IMR-90 (cell line): ENCODE results near the gene CHMP4A. TPM values are rescaled to one million over a fixed set of nuclear protein-coding genes. Genes with fewer than 3 reads are reported as not detected.
"Not testable (repeated sequence)": the region's sequence is repeated elsewhere in the genome, so short reads cannot be mapped to it uniquely, and the experiment has no call there.

Experiments
- ATAC-seq: fragments of 200-7000 bp; cut with Tn5 transposase; 2 replicates; pipeline ENCODE4 v1.9.1; 2020; ENCODE audit warnings: low read depth, mild to moderate bottlenecking, moderate library complexity
- BruUV-seq: library from RNA; stranded (reverse); fragments of 400-500 nt; replicated peaks from 2 replicates; lab custom pipeline; 2021; lab: Mats Ljungman, UMichigan
- CTCF ChIA-PET: fragments of 300-600 bp; formaldehyde crosslinking; extraction: SDS; loops from one replicate; lab custom pipeline; 2021; ENCODE audit warnings: antibody characterized with exemption; lab: Yijun Ruan, JAX
- POLR2A ChIA-PET: fragments of 300-600 bp; sonication (Branson Sonifier 250); formaldehyde crosslinking; loops from one replicate; lab custom pipeline; 2022; ENCODE audit warnings: antibody characterized with exemption; ENCODE audit not compliant: unreplicated experiment; lab: Charles Lee
- DNase-seq: peaks from one replicate; pipeline ENCODE4 v3.0.0; 2013
- H2AFZ ChIP-seq: replicated peaks from 2 replicates; pipeline ENCODE3; 2013; ENCODE audit warnings: low read length, mild to moderate bottlenecking; ENCODE audit not compliant: poor library complexity
- H2AK5ac ChIP-seq: 2 replicates; pipeline ENCODE4 v1.6.1; 2013; ENCODE audit warnings: low read depth, low read length, inconsistent platforms
- H2AK9ac ChIP-seq: replicated peaks from 2 replicates; pipeline ENCODE3; 2013; ENCODE audit warnings: mild to moderate bottlenecking, low read depth, low read length, moderate library complexity; ENCODE audit not compliant: poor library complexity
- H2BK120ac ChIP-seq: 2 replicates; pipeline ENCODE4 v1.6.1; 2013; ENCODE audit warnings: low read depth, low read length, inconsistent platforms
- H2BK15ac ChIP-seq: 3 replicates; pipeline ENCODE4 v1.6.1; 2013; ENCODE audit warnings: low read depth, low read length, inconsistent platforms
- H2BK20ac ChIP-seq: 2 replicates; pipeline ENCODE4 v1.6.1; 2013; ENCODE audit warnings: low read depth, mild to moderate bottlenecking, inconsistent platforms, low read length, moderate library complexity
- H2BK5ac ChIP-seq: 2 replicates; pipeline ENCODE4 v1.6.1; 2013; ENCODE audit warnings: mild to moderate bottlenecking, low read depth, low read length, inconsistent platforms; ENCODE audit not compliant: poor library complexity, severe bottlenecking
- H3K14ac ChIP-seq: replicated peaks from 2 replicates; pipeline ENCODE4 v1.6.1; 2013; ENCODE audit warnings: low read depth, low read length, inconsistent platforms
- H3K18ac ChIP-seq: 2 replicates; pipeline ENCODE4 v1.6.1; 2013; ENCODE audit warnings: low read depth, low read length, control low read depth
- H3K23ac ChIP-seq: 2 replicates; pipeline ENCODE4 v1.6.1; 2013; ENCODE audit warnings: low read depth, low read length, inconsistent platforms
- H3K27ac ChIP-seq: 2 replicates; pipeline ENCODE4 v1.5.1; 2013; ENCODE audit warnings: mild to moderate bottlenecking, control low read depth, low read length; ENCODE audit not compliant: insufficient read depth
- H3K27me3 ChIP-seq: 2 replicates; pipeline ENCODE4 v1.6.1; 2013; ENCODE audit warnings: low read length; ENCODE audit not compliant: control insufficient read depth, insufficient read depth
- H3K36me3 ChIP-seq: 2 replicates; pipeline ENCODE4 v1.6.1; 2013; ENCODE audit warnings: low read length, mixed read lengths; ENCODE audit not compliant: control insufficient read depth, insufficient read depth
- H3K4ac ChIP-seq: 2 replicates; pipeline ENCODE4 v1.6.1; 2013; ENCODE audit warnings: low read depth, low read length, inconsistent platforms
- H3K4me1 ChIP-seq: 2 replicates; pipeline ENCODE4 v1.6.1; 2013; ENCODE audit warnings: low read length, mixed read lengths; ENCODE audit not compliant: control insufficient read depth, insufficient read depth
- H3K4me2 ChIP-seq: 2 replicates; pipeline ENCODE4 v1.6.1; 2013; ENCODE audit warnings: low read depth, mild to moderate bottlenecking, control low read depth, low read length, moderate library complexity
- H3K4me3 ChIP-seq: 2 replicates; pipeline ENCODE4 v1.5.1; 2013; ENCODE audit warnings: low read depth, mild to moderate bottlenecking, control low read depth, low read length, moderate library complexity; ENCODE audit not compliant: insufficient read depth
- H3K56ac ChIP-seq: 2 replicates; pipeline ENCODE4 v1.6.1; 2013; ENCODE audit warnings: low read length, inconsistent platforms; ENCODE audit not compliant: insufficient read depth; ENCODE audit errors: extremely low read depth
- H3K79me1 ChIP-seq, 2 experiments: 2 replicates each; pipeline ENCODE4 v1.6.1; 2013; ENCODE audit warnings: low read length in 2 of 2, inconsistent platforms in 1 of 2, low read depth in 1 of 2
- H3K9ac ChIP-seq: 2 replicates; pipeline ENCODE4 v1.6.1; 2013; ENCODE audit warnings: low read depth, low read length, control low read depth
- H3K9me1 ChIP-seq: 2 replicates; pipeline ENCODE4 v1.6.1; 2013; ENCODE audit warnings: low read length, inconsistent platforms; ENCODE audit not compliant: insufficient read depth
- H3K9me3 ChIP-seq: 2 replicates; pipeline ENCODE4 v1.6.1; 2013; ENCODE audit warnings: low read length; ENCODE audit not compliant: control insufficient read depth, insufficient read depth
- H4K20me1 ChIP-seq: 2 replicates; pipeline ENCODE4 v1.6.1; 2013; ENCODE audit warnings: low read length, inconsistent platforms; ENCODE audit not compliant: insufficient read depth
- H4K5ac ChIP-seq: 2 replicates; pipeline ENCODE4 v1.6.1; 2013; ENCODE audit warnings: mild to moderate bottlenecking, low read depth, low read length, control low read depth
- H4K8ac ChIP-seq, 2 experiments: 2 replicates each; pipeline ENCODE4 v1.6.1; 2013; ENCODE audit warnings: low read depth in 2 of 2, low read length in 2 of 2, control low read depth in 1 of 2, inconsistent platforms in 1 of 2
- H4K91ac ChIP-seq: 2 replicates; pipeline ENCODE4 v1.6.1; 2013; ENCODE audit warnings: low read depth, low read length, inconsistent platforms; ENCODE audit not compliant: insufficient read depth
- WGBS, 2 experiments: methylation state at CpG; one replicate each; pipeline versions ENCODE4 v1.1.5 to v1.1.7; 2013; ENCODE audit warnings: missing lambda C conversion rate in 2 of 2; ENCODE audit not compliant: insufficient read length in 1 of 2; ENCODE audit errors: extremely low coverage in 2 of 2; 5-methylcytosine and 5-hydroxymethylcytosine counted together
- dilution Hi-C: fragments of 300-500 bp; cut with HindIII; formaldehyde crosslinking; loops from one replicate; pipeline ENCODE4 v1.14.3; 2018; ENCODE audit warnings: low sequenced_read_pairs; ENCODE audit not compliant: unreplicated experiment
- in situ Hi-C: fragments of 300-500 bp; cut with MboI; formaldehyde crosslinking; loops from 3 replicates; pipeline ENCODE4 v1.14.3; 2019; ENCODE audit warnings: low sequenced_read_pairs, inconsistent platforms, mixed read lengths
- intact Hi-C: fragments of 100-400 bp; cut with micrococcal nuclease; formaldehyde crosslinking; loops from 2 replicates; pipeline ENCODE4 v1.10.0; 2022
- polyA plus RNA-seq, 3 experiments: library from polyadenylated mRNA; depleted of rRNA; stranded (reverse); fragments of >200 nt; gene quantifications; 2 replicates each; pipeline ENCODE4 v1.2.3, GENCODE V29; 2012; ENCODE audit warnings: low replicate concordance in 1 of 3
- total RNA-seq: library from RNA; depleted of rRNA; stranded (reverse); fragments of >200 nt; gene quantifications from 2 replicates; pipeline ENCODE4 v1.2.3, GENCODE V29; 2012

CHMP4A gene
- total and polyA plus RNA-seq, 2 of the 4 experiments (the other 2 are of a cell fraction), result 22.0 to 63.8 TPM

DNA sequence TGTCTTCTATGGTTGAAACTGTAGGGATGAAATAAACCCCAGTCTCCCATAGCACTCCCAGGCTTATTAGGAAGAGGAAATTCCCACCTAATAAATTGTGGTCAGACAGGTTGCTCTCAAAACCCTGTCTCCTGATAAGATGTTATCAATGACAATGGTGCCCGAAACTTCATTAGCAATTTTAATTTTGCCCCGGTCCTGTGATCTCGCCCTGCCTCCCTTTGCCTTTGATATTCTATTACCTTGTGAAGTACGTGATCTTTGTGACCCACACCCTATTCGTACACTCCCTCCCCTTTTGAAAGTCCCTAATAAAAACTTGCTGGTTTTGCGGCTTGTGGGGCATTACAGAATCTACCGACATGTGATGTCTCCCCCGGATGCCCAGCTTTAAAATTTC, 10.8 kb downstream of the CHMP4A start:
- DNase-seq, dilution Hi-C loops, H3K4me2 ChIP-seq, H3K4me3 ChIP-seq, H4K5ac ChIP-seq, CTCF ChIA-PET, H3K23ac ChIP-seq, H4K20me1 ChIP-seq, H3K27me3 ChIP-seq, intact Hi-C loops, ATAC-seq, H2BK120ac ChIP-seq, in situ Hi-C loops, BruUV-seq, H4K8ac ChIP-seq, H2BK15ac ChIP-seq, H3K18ac ChIP-seq, H2AK5ac ChIP-seq, H3K4ac ChIP-seq, H3K14ac ChIP-seq, H3K9ac ChIP-seq, POLR2A ChIA-PET, H4K91ac ChIP-seq, H3K56ac ChIP-seq, H3K9me1 ChIP-seq, H2AK9ac ChIP-seq, H3K27ac ChIP-seq, H3K9me3 ChIP-seq, H2BK5ac ChIP-seq, H3K4me1 ChIP-seq, H2BK20ac ChIP-seq, H2AFZ ChIP-seq: not testable (repeated sequence)
- 100% methylated on average over 4 of the region's 8 CpGs; no CpG with 5 or more reads in 1 of the 2 experiments for WGBS, 2 experiments
- H3K36me3 ChIP-seq, result peaks cover 32% of the 10 kb centered on the region
- H3K79me1 ChIP-seq, result peaks cover 10 to 30% of the 10 kb centered on the region in 2 experiments
